HG02610 (cell line): ENCODE results near the gene GNPTAB.
A peak's percentile ranks its signal among the peaks of the same experiment; 100 is the strongest.
"Not testable (repeated sequence)": the region's sequence is repeated elsewhere in the genome, so short reads cannot be mapped to it uniquely, and the experiment has no call there.

Experiments
- ATAC-seq: cut with Tn5 transposase; IDR thresholded peaks from one replicate; pipeline ENCODE4 v1.9.1; 2021; ENCODE audit warnings: mild to moderate bottlenecking, moderate library complexity; ENCODE audit not compliant: unreplicated experiment

GNPTAB gene

GRCh38 chr12:101830367-101831325 is at the start of gene GNPTAB:
GNPTAB (minus strand) TSS chr12:101830959; CDS start chr12:101830675, 284 bp downstream.
- ATAC-seq: peak; percentile 88

GRCh38 chr12:101878243-101878821 is 47.6 kb upstream of the GNPTAB start:
- ATAC-seq: no peak

GRCh38 chr12:101877806-101878242 is 47.1 kb upstream of the GNPTAB start:
- peak; percentile 3 for ATAC-seq

- ATAC-seq: peak; percentile 89
These were observed 46.4 kb upstream of the GNPTAB start, which contains the start of gene DRAM1 for GRCh38 chr12:101876861-101877805. DRAM1 (plus strand) TSS chr12:101877580; CDS start chr12:101877790, 210 bp downstream.

- ATAC-seq: no peak
These were observed 45.6 kb upstream of the GNPTAB start for GRCh38 chr12:101876322-101876860.

GRCh38 chr12:101875162-101875561 is 44.4 kb upstream of the GNPTAB start:
- no peak for ATAC-seq

GRCh38 chr12:101870925-101871324 is 40.2 kb upstream of the GNPTAB start:
- no peak for ATAC-seq

GRCh38 chr12:101867619-101868018 is 36.9 kb upstream of the GNPTAB start:
- ATAC-seq: not testable (repeated sequence)

GRCh38 chr12:101866615-101867373 is 36.0 kb upstream of the GNPTAB start:
- ATAC-seq: no peak

GRCh38 chr12:101863981-101864380 is 33.2 kb upstream of the GNPTAB start:
- no peak for ATAC-seq

GRCh38 chr12:101862245-101862644 is 31.5 kb upstream of the GNPTAB start:
- ATAC-seq: no peak

GRCh38 chr12:101861688-101862087 is 30.9 kb upstream of the GNPTAB start:
- ATAC-seq: not testable (repeated sequence)

- ATAC-seq: peak; percentile 53
These were observed 29.2 kb upstream of the GNPTAB start for GRCh38 chr12:101859664-101860607.

GRCh38 chr12:101858361-101858760 is 27.6 kb upstream of the GNPTAB start:
- ATAC-seq: no peak

GRCh38 chr12:101857043-101857558 is 26.3 kb upstream of the GNPTAB start:
- peak; percentile 51 for ATAC-seq

- peak; percentile 3 for ATAC-seq
These were observed 25.9 kb upstream of the GNPTAB start for GRCh38 chr12:101856614-101857013.

GRCh38 chr12:101855976-101856375 is 25.2 kb upstream of the GNPTAB start:
- no peak for ATAC-seq

- ATAC-seq: no peak
These were observed 24.7 kb upstream of the GNPTAB start for GRCh38 chr12:101855364-101855884.
